Adrenal gland (tissue), 12 donors: Measurements from ENCODE around the gene FBLN2. TPM values are rescaled to one million over a fixed set of nuclear protein-coding genes. Genes with fewer than 3 reads are reported as not detected.

Source experiments
- DNase-seq, 7 donors: peaks; one replicate each; pipeline ENCODE4 v3.0.0-alpha.2; 2019 to 2020
- H3K27ac ChIP-seq, 5 donors: fragments of 200-600 bp; sonication (generic) in 4 of 5; 1 replicate in 3 of 5; 2 replicates in 2 of 5; pipeline versions ENCODE4 v1.5.1 to v1.8.0; 2016 to 2020; ENCODE audit warnings: mild to moderate bottlenecking in 1 of 5
- H3K27me3 ChIP-seq: fragments of 200-600 bp; 2 replicates; pipeline ENCODE4 v1.8.0; 2021
- H3K36me3 ChIP-seq, 2 donors: fragments of 200-600 bp; replicated peaks in 1 of 2; 1 replicate in 1 of 2; 2 replicates in 1 of 2; pipeline versions ENCODE4 v1.5.1 to v1.8.0; 2018 to 2022
- H3K4me1 ChIP-seq, 2 donors: fragments of 200-600 bp; replicated peaks in 1 of 2; 1 replicate in 1 of 2; 2 replicates in 1 of 2; pipeline versions ENCODE4 v1.5.1 to v1.8.0; 2018 to 2021
- H3K4me3 ChIP-seq, 4 donors: fragments of 200-600 bp; sonication (generic) in 3 of 4; one replicate each; pipeline ENCODE4 v1.5.1; 2016 to 2018
- H3K9me3 ChIP-seq, 3 donors: fragments of 200-600 bp; sonication (generic) in 1 of 3; replicated peaks in 1 of 3; 1 replicate in 2 of 3; 2 replicates in 1 of 3; pipeline versions ENCODE4 v1.5.1 to v1.8.0; 2016 to 2021
- POLR2A ChIP-seq, 2 donors: fragments of 450-650 bp; IDR thresholded peaks; one replicate each; pipeline ENCODE4 v1.6.1; 2017; ENCODE audit warnings: antibody characterized with exemption in 2 of 2, mild to moderate bottlenecking in 2 of 2, moderate library complexity in 1 of 2
- WGBS, 4 donors: extraction: QIAGEN DNeasy Blood & Tissue Kit in 2 of 4; methylation state at CpG; one replicate each; pipeline versions ENCODE4 v1.1.5 to v1.1.7; 2013 to 2017; 5-methylcytosine and 5-hydroxymethylcytosine counted together
- intact Hi-C, 2 donors: fragments of 100-400 bp; cut with DNase I; formaldehyde crosslinking; loops; one replicate each; pipeline versions ENCODE4 v1.14.1 to v1.15.0; 2022 to 2023
- polyA plus RNA-seq, 3 donors: library from polyadenylated mRNA; stranded (reverse); fragments of 200-250 nt in 2 of 3; fragments of 350-450 nt in 1 of 3; fragmentation: Illumina TruSeq in 1 of 3; extraction: RNeasy Lipid Tissue Mini Kit (QIAGEN cat#74804) in 1 of 3; gene quantifications; one replicate each; pipeline ENCODE4 v1.2.3, GENCODE V29; 2013 to 2014
- total RNA-seq, 9 donors: library from RNA; depleted of rRNA in 4 of 9; stranded (reverse); fragments of >200 nt in 4 of 9; fragments of 120-200 nt in 1 of 9; fragmentation: NEBNext Ultra II Directional in 1 of 9; extraction: Animal tissue kit (Norgen Biotek cat#: 25700) in 1 of 9; gene quantifications; one replicate each; pipeline versions ENCODE4 v1.1.0 to v1.2.4, GENCODE V29; 2013 to 2023
- TF ChIP-seq, protein P1 (sequence below), 6 experiments: fragments of 450-650 bp in 4 of 6; fragments of 200-600 bp in 2 of 6; sonication (generic) in 1 of 6; IDR thresholded peaks; 1 replicate in 5 of 6; 2 replicates in 1 of 6; pipeline versions ENCODE4 v1.5.1 to v1.8.0; 2016 to 2021; ENCODE audit warnings: antibody characterized with exemption in 6 of 6, mild to moderate bottlenecking in 2 of 6, moderate library complexity in 1 of 6
- donor health status: healthy with polysubstance abuse.
- donor health status: Bipolar disorder and iron deficiency.
- donor health status: DM: yes; HTN: yes; CAD: no.
- donor health status: DM: no; HTN: no; CAD: no.
- donor health status: DM: no; HTN: no; CAD: no.
- donor health status: DM: yes; HTN: yes; CAD: no.

FBLN2 gene
- total and polyA plus RNA-seq, 12 donors = 1.8 to 31.5 (median 7.0) TPM

DNA sequence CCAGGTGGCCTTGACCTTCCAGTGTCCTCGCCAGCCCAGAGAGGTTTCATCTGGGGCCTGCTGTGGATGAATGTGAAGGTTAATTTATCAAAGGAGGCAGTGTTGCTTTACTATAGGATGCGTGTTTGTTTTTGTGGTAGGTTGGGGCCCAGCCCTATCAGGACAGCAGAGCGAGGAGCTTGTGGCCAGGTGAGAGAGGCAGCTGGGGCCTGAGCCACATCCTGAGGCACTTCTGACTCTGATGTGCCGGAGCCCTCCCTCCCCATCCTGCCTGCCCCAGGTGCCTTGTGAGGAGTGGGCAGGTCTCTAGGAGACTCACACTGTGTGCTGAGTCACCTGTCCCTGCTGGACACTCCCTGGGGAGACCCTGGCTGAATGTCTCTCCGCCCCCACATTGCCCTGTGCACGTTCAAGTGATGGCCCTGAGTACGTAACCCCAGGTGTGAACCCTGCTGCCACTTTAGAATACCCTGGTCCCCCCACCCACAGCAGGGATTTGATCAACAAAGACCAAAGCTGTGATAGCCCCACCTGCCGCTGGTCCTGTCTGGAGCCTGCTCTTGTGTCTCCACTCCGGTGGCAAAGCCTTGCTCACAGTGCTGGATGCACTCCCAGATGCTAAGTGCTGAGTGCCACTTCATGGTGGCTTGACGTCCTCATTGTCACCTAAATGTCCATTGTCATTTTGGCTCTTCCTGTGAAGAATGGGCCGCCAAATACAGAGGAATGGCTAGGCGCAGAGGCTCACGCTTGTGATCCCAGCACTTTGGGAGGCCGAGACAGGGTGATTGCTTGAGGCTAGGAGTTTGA lies 16.0 kb downstream of the FBLN2 start:
- no peak for TF ChIP-seq POLR2A (IDR thresholded peaks at IDR 0.05)
- TF ChIP-seq, protein P1, sequence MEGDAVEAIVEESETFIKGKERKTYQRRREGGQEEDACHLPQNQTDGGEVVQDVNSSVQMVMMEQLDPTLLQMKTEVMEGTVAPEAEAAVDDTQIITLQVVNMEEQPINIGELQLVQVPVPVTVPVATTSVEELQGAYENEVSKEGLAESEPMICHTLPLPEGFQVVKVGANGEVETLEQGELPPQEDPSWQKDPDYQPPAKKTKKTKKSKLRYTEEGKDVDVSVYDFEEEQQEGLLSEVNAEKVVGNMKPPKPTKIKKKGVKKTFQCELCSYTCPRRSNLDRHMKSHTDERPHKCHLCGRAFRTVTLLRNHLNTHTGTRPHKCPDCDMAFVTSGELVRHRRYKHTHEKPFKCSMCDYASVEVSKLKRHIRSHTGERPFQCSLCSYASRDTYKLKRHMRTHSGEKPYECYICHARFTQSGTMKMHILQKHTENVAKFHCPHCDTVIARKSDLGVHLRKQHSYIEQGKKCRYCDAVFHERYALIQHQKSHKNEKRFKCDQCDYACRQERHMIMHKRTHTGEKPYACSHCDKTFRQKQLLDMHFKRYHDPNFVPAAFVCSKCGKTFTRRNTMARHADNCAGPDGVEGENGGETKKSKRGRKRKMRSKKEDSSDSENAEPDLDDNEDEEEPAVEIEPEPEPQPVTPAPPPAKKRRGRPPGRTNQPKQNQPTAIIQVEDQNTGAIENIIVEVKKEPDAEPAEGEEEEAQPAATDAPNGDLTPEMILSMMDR (IDR thresholded peaks at IDR 0.05) = no peak
- Histone ChIP-seq H3K9me3 (no peaks in the 10 kb centered on the region), H3K27ac (no peak overlapping the region), H3K4me3 (no peak overlapping the region), H3K27me3 (no peaks in the 10 kb centered on the region), H3K36me3 (no peaks in the 10 kb centered on the region), H3K4me1 (no peaks in the 10 kb centered on the region)
- DNase-seq = no peak
- WGBS, 4 donors = 82 to 92% (median 86%) methylated on average over 12 to 14 of the region's 14 CpGs
- intact Hi-C loops = no loop called here

GRCh38 chr3:13565581-13566452 lies 16.9 kb downstream of the FBLN2 start:
- 79 to 85% (median 81%) methylated on average over 15 to 17 of the region's 17 CpGs for WGBS, 4 donors
- H3K27ac ChIP-seq = no peak overlapping the region
- H3K36me3 ChIP-seq = no peaks in the 10 kb centered on the region
- DNase-seq = no peak
- H3K4me3 ChIP-seq = no peak overlapping the region
- H3K9me3 ChIP-seq = no peaks in the 10 kb centered on the region
- no peaks in the 10 kb centered on the region for H3K4me1 ChIP-seq
- TF ChIP-seq, protein P1 (IDR thresholded peaks at IDR 0.05) = no peak
- no peak for TF ChIP-seq POLR2A (IDR thresholded peaks at IDR 0.05)
- intact Hi-C loops = no loop called here
- no peaks in the 10 kb centered on the region for H3K27me3 ChIP-seq

GRCh38 chr3:13566453-13566748 lies 17.5 kb downstream of the FBLN2 start:
- 65 to 73% (median 72%) methylated on average over 4 to 5 of the region's 5 CpGs for WGBS, 4 donors
- Histone ChIP-seq H3K4me3 (no peak overlapping the region), H3K9me3 (no peaks in the 10 kb centered on the region), H3K27ac (no peak overlapping the region), H3K36me3 (no peaks in the 10 kb centered on the region), H3K4me1 (no peaks in the 10 kb centered on the region), H3K27me3 (no peaks in the 10 kb centered on the region)
- no peak for DNase-seq
- intact Hi-C loops = no loop called here
- TF ChIP-seq, protein P1 (IDR thresholded peaks at IDR 0.05) = no peak

- Histone ChIP-seq H3K36me3 (no peaks in the 10 kb centered on the region), H3K9me3 (no peaks in the 10 kb centered on the region), H3K27ac (no peak overlapping the region), H3K4me1 (no peaks in the 10 kb centered on the region), H3K27me3 (no peaks in the 10 kb centered on the region), H3K4me3 (no peak overlapping the region)
- TF ChIP-seq, protein P1 (IDR thresholded peaks at IDR 0.05) = no peak
- TF ChIP-seq POLR2A (IDR thresholded peaks at IDR 0.05) = no peak
- DNase-seq = no peak
- intact Hi-C loops = no loop called here
- 70 to 87% (median 78%) methylated on average over 6 to 9 of the region's 9 CpGs for WGBS, 4 donors
These were observed 17.9 kb downstream of the FBLN2 start for GRCh38 chr3:13566769-13567310.
